SH-SY5Y (cell line): Measurements from ENCODE around the gene SPRED2.

Source experiments
- GATA2 ChIP-seq: IDR thresholded peaks from 2 replicates; pipeline ENCODE4 v1.6.1; 2011; ENCODE audit warnings: mild to moderate bottlenecking, low read depth, low read length
- GATA3 ChIP-seq: IDR thresholded peaks from 2 replicates; pipeline ENCODE4 v1.6.1; 2011; ENCODE audit warnings: low read depth, mild to moderate bottlenecking, low read length, moderate library complexity

Gene SPRED2

GRCh38 chr2:65375723-65376122 is 56.7 kb downstream of the SPRED2 start:
- TF ChIP-seq GATA3 (no peak), GATA2 (no peak)

DNA sequence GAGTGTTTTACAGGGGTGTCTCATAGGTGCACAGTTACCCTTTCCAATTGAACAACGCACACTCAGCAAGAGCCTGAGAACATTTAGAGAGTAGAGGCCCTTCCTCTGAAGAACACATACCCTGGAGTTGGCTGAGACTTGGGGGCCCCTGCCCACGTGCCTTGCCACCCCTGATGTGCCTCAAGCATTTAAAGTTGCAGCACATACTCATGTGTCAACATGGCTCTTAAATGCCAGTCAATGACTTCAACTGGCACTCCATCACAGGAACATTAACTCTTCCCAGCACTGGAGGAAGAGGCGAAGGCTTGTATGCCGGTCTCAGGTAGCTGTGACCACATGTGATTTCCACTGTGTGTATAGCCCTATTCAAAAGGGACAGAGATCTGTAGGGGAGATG is 57.4 kb downstream of the SPRED2 start:
- TF ChIP-seq GATA3 (no peak), GATA2 (no peak)

DNA sequence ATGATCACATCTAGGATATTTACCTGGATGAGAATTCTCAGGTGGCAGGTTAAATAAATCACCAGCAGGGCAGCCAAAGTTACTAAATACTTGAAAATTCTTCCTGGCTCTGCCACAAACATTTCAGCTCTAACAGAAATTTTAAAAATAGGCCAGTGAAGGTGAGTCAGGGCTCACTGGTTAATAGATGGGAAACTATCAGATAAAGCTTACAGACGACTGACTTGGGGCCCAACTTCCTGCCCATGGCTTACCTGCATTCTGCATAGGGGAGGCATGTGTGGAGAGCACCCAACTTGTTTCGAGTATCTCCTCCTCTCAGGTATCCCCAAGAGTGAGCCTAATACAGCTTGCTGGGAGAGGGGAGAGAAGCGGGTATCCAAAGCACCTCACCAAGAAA is 57.8 kb downstream of the SPRED2 start:
- TF ChIP-seq GATA2, result no peak
- no peak for TF ChIP-seq GATA3

DNA sequence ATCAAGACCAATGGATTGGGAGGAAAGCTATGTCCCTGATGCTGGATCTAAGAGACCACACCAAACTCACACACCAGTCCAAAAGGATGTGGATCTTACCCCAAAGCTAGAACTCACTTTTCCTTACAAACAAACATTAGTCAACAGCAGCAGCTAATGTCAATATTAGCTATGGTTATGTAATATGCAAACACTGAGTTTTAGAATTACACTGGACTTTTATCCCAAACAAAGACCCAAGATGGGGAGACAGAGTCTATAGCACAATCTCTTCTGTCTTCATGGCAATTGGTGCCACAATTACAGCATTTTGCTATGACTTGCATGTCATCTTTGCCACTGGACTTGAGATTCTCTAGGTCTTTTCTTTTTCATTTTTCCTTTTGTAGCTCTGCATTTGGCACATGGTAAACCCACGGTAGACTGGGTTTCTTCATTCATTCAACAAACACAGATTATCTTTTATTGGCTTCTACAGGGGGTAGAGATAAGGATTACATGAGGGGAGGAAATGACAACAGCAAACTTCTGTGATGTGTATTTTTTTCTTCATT is 59.0 kb downstream of the SPRED2 start:
- TF ChIP-seq GATA2 (no peak), GATA3 (no peak)

DNA sequence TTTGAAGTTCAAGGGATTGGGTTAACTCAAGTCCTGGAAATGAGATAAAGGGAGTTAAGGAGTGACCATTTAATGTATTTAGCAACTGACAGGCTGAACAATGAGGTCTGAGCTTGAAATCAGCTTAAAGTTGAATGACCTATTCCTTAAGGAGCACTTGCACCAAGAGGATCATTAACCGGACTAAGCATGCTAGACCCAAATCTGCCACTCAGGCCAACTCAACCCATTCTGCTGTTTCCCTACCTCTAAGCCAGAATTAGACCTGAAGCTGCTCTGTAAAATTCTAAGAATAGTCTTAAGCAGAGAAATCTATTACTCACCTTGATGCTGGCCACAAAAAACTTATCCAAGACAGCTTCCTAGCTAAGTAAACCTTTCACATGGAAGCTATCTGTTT is 59.8 kb downstream of the SPRED2 start:
- TF ChIP-seq GATA2, result no peak
- no peak for TF ChIP-seq GATA3

GRCh38 chr2:65371074-65371434 is 61.3 kb downstream of the SPRED2 start:
- TF ChIP-seq GATA3 (no peak), GATA2 (no peak)

DNA sequence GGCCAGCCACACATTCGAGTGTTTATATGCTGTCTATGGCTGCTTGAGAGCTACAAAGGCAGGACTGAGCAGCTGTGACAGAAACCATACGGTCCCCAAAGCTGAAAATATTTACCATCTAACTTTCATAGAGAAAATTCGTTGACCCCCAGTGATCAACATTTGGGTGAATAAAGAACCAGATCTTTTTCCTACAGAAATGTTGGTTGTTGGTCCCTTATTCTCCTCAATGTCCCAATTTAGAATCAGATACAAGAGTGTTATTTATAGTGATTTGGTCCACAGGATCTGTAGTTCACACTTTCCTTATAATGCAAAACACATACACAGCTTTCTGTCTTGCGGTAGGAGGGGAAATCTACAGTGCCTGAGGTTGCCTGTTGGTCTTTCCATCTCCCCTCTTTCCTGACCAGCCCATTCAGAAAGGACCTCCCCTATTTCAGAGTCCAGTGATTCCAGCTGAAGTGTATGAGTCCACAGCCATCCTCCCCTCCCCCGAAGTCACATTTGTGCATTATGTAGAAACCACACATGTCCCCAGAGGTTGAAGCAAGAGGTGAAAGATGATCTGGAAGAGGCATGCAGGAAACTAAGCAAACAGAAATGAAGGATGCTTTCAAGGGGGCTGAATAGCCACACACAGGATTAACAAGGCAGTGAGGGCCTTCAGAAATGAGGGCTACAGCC is 61.9 kb downstream of the SPRED2 start:
- no peak for TF ChIP-seq GATA3
- TF ChIP-seq GATA2, result no peak

DNA sequence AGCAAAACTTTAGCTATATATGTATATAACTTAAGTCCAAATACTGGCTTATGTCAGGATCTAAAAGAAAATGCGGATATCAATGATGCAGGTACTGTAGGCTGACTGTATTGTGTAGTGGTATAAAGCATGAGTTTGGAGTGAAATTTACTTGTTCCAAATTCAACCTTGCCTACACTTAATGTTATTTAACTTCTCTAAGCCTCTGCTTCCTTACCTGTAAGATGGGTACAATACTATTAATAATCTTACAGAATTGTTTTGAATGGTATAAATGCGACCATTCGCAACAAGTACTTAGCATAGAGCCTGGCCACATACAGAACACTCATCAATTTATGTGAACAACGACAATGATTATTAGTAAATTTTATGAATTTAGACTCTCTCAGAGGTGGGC is 62.4 kb downstream of the SPRED2 start:
- TF ChIP-seq GATA2 (no peak), GATA3 (no peak)

- no peak for TF ChIP-seq GATA2
- no peak for TF ChIP-seq GATA3
Measured at GRCh38 chr2:65369574-65369973, 62.8 kb downstream of the SPRED2 start.

DNA sequence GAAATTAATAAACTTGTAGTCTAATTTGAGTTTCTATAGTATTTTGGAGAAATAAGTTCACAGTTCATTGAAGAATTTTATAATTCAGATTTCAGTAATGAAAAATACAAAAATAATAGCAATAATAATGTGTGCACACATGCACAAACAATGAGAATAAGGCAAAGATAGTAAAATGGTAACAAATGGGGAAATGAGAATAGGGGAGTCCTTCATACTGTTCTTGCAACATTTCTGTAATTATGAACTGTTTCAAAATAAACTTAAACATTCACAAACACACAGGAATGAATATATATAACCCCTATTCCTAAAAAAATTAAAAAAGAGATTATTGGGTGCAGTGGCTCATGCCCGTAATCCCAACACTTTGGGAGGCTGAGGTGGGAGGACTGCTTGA is 63.9 kb downstream of the SPRED2 start:
- TF ChIP-seq GATA2 (no peak), GATA3 (no peak)

GRCh38 chr2:65367524-65367923 is 64.9 kb downstream of the SPRED2 start:
- TF ChIP-seq GATA3 (no peak), GATA2 (no peak)

- no peak for TF ChIP-seq GATA2
- TF ChIP-seq GATA3, result no peak
Measured at GRCh38 chr2:65366595-65367125, 65.7 kb downstream of the SPRED2 start.

- TF ChIP-seq GATA2 (no peak), GATA3 (no peak)
Measured at GRCh38 chr2:65364986-65365733, 67.2 kb downstream of the SPRED2 start.

DNA sequence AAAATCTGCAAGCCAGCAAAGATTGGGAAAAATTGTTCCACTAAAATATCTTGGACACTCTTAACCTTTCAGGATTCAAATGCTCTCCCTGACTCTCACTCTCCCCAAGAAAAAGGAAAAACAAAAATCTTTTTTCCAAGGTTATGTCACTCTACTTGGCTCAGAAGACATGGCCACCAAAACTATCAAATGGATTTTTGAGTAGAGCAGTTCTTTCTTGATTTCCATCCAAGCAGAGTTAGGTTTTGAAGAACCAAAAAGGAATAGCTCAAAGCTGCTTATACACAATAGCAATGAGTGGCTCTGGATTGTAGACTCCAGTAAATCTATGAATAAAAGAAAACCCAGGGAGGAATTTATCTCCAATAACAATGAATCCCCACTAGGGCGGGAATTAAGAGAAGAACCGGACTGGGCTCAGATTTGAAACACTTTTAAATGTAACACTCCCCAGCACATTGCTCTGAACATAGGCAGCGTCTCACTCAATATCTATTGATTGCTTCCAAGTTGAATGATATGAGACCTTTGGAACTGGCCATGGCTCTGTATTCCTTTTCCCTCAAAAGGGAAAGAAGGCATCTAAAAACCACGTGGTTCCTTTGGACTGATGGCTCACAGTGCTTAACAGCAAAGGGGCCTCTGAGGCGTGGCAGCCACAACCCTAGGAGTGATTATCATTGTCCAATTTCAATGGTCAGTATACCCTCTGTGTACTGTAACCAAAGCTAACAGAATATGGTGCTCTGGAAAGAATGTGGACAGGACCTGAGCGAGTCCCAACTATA is 68.3 kb downstream of the SPRED2 start:
- TF ChIP-seq GATA3, result no peak
- TF ChIP-seq GATA2, result no peak

DNA sequence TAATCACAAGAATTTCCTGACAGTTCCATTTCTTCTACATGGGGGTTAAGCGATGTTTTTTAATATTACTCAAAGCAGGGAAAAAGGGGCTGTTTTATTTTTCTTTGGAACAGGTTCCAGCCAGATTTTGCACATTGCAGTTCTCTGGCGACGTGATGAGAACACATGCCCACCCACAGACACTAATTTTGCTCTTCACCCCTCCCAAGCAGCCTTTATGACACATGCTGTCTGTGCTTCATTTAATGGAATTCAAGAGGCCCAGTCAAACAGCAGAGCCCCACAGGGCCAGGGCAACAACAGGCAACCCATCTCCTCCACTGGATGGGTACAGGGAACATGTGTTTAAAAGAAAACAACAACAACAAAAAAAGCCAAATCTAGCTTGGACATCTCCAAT is 70.8 kb downstream of the SPRED2 start:
- TF ChIP-seq GATA3 (0 out of 2 replicates have a peak, but pooled peaks have one; percentile 32), GATA2 (no peak)
